Daoy (cell line): ENCODE results near the gene STON2. TPM values are rescaled to one million over a fixed set of nuclear protein-coding genes. Genes with fewer than 3 reads are reported as not detected.
A peak's percentile ranks its signal among the peaks of the same experiment; 100 is the strongest.
"Not testable (repeated sequence)": the region's sequence is repeated elsewhere in the genome, so short reads cannot be mapped to it uniquely, and the experiment has no call there.

Experiments used
- DNase-seq: peaks from one replicate; pipeline ENCODE4 v3.0.0-alpha.2; 2015; ENCODE audit warnings: low read depth
- total RNA-seq: library from RNA; depleted of rRNA; stranded (reverse); fragments of >200 nt; shearing (Covaris generic); gene quantifications from 2 replicates; pipeline ENCODE4 v1.2.3, GENCODE V29; 2014; rRNA removed

The STON2 gene, protein sequence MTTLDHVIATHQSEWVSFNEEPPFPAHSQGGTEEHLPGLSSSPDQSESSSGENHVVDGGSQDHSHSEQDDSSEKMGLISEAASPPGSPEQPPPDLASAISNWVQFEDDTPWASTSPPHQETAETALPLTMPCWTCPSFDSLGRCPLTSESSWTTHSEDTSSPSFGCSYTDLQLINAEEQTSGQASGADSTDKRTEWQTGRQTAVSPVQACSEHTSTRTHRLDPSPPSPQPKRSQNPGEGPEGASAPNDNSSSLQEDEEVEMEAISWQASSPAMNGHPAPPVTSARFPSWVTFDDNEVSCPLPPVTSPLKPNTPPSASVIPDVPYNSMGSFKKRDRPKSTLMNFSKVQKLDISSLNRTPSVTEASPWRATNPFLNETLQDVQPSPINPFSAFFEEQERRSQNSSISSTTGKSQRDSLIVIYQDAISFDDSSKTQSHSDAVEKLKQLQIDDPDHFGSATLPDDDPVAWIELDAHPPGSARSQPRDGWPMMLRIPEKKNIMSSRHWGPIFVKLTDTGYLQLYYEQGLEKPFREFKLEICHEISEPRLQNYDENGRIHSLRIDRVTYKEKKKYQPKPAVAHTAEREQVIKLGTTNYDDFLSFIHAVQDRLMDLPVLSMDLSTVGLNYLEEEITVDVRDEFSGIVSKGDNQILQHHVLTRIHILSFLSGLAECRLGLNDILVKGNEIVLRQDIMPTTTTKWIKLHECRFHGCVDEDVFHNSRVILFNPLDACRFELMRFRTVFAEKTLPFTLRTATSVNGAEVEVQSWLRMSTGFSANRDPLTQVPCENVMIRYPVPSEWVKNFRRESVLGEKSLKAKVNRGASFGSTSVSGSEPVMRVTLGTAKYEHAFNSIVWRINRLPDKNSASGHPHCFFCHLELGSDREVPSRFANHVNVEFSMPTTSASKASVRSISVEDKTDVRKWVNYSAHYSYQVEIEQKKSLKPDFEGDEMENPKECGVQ
- 7.8 and 10.5 TPM in 2 replicates for total RNA-seq

DNA sequence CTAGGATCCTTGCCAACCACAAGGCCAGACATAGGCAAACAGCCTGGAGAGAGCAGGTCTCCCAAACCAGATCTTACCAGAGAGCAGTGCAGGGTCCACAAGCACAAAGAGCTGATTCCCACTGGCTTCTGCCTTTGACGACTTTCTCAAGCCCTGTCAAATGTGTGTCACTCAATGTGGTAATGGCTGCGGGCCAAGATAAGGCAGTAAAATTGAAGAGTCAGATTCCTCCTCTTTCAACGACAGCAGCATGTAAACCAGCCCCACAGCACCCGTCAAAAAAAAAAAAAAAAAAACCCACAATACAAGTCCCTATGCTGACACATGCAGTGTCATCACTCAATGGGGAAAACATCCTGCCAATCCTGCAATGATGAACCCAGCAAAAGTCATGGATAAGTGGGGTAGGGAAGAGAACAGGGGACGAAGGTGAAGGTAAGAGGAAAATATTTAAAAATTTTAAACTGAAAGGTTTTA lies at the start of gene STON2:
STON2 (minus strand) TSS at position 123 of the 477 bp plus-strand sequence. CDS start 1,942 bp downstream, outside the sequence.
- peak; percentile 92 for DNase-seq

DNA sequence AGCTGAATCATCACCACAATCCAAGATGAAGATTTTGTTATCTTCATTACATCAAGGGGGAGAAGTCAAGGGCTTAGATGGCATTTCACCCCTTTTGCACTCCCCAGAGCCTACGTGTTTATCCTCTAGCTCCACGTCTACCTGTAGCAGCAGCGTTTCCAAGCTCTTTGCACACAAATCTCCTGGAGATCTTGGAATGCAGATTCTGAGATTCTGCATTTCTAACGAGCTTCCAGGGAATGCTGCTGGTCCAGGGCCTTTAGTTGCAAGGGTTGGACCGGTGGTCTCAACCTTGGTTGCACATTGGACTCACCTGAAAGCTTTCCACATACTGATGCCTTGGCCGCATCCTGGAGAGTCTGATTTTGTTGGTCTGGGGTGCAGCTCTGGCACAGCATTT lies 49.5 kb upstream of the STON2 start:
- no peak for DNase-seq

DNA sequence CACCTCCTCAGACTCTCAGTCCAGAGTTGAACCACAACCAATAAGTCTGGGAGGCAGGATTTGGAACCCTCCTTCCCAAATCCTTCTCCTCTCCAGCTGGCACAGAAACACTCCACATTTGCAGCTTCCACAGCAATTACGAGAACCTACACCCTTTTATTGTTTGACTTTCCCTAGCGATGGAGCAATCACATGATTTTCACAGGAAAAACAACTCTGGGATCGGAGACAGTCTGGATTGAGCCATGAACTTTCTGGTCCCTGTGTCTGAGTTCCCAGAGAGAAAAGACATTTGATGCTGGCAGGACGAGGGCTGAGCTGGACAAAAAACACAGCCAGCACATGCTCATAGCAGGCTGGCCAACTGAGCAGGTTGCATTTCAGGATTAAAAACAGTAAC lies 49.0 kb upstream of the STON2 start:
- no peak for DNase-seq

DNA sequence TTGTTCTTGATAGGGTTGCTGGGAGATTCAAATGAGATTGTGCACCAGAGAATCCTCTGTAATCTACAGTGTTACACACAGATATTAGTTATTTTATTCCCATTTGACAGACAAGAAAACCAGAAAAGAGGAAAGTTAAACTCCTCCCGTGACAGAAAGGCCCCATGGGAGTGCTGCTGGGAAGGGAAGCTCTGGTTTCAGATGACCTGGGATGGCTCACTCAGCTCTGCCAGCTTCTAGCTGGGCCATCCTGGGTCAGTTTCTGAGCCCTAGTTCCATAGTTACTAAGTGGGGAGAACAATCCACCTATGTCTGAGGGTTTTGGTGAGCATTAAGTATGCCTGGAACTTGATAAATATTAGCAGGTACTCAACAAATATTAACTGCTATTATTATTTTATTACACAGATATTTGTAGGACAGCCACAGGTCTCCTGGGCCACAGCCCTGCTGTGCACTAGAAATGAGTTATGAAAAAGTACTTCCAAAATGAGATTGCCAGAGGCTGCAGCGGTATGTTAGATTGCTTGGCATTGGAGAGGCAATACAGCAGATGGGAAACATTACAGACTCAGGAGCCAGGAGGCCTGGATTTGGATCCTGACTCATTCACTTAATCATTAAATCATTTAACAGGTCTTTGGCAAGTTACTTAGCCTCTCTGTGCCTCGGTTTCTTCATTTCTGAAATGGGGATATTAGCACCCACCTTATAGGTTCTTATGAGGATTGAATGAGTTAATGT lies 47.1 kb upstream of the STON2 start:
- DNase-seq: no peak

DNA sequence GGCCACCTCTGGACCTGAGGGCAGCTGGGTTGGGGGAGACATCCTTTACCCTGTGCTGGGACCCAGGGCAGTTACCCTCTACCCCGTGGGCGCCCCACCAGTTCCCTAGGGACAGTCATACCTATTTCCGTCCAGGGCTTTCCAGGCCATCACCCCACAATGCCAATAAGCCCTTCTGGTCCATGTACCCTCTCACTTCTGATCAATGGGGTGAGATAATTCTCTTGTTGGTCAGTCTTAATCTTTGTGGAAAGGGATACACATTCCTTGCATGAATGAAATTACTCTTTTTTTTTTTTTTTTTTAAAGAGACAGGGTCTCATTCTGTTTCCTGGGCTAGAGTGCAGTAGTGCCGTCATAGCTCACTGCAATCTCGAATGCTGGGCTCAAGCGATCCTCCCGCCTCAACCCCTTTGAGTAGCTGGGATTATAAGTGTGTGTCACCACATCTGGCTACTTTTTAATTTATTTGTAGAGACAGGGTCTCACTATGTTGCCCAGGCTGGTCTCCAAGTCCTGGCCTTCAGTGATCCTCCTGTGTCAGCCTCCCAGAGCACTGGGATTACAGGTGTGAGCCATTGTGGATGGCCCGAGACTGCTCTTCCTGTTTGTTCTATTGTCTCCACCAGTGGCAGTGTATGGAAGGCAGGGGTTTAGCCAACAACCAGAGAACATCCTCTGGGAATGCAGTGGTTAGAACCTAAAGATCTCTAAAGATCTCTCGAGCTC lies 46.3 kb upstream of the STON2 start:
- DNase-seq: no peak

DNA sequence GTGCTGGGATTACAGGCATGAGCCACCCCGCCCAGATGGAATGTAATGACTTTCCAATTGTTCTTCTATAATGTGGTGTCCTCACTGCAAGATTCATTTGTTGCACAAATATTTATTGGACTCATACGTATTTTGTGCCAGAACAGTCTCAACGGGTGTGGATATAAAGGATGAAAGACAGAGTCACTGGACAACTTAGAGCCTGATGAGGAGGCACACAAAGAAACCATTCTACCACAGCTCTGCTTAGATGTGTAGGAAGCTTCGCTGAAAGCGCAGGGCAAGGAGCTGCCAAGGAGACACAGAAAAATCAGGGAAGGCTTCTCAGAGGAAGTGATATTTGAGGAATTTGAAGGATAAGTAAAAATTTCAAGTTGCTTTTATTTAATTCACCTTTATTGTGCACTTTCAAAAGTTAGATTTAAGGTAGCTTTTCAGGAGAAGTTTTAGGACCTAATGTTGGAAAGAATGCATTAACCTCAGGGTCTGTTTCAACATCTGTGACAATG lies 41.6 kb upstream of the STON2 start:
- no peak for DNase-seq

DNA sequence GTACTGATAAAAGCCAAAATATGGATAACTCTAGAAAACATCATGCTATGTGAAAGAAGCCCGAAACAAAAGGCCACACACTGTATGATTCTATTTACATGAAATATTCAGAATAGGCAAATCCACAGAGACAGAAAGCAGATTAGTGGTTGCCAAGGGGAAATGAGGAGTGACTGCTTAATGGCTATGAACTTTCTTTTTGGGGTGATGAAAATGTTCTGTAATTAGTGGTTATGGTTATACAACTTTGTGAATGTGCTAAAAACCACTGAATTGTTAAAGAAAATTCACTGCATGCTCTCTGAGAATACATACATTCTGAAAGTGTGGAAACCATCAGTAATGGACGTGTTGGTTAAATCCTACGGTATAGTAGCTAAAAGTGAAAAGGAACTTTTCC lies 39.9 kb upstream of the STON2 start:
- DNase-seq: no peak

DNA sequence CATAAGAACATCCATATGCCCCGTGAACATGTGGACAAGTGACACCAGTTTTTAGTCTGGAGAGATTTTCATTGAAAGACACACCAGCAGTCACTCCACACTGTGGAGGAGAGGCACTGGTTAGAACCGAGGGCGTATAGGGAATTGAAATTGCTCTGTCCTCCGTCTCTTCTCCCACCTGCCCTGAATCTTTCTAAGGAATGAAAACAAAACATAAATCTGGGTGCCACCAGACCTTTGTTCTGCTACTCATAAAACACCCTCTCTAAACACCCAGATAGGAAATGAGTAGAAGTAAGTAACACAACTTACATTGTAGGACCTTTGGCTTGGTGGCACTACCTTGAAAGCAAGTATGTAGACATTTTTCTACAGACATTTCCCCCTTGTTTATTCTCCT lies 37.1 kb upstream of the STON2 start:
- DNase-seq: no peak

DNA sequence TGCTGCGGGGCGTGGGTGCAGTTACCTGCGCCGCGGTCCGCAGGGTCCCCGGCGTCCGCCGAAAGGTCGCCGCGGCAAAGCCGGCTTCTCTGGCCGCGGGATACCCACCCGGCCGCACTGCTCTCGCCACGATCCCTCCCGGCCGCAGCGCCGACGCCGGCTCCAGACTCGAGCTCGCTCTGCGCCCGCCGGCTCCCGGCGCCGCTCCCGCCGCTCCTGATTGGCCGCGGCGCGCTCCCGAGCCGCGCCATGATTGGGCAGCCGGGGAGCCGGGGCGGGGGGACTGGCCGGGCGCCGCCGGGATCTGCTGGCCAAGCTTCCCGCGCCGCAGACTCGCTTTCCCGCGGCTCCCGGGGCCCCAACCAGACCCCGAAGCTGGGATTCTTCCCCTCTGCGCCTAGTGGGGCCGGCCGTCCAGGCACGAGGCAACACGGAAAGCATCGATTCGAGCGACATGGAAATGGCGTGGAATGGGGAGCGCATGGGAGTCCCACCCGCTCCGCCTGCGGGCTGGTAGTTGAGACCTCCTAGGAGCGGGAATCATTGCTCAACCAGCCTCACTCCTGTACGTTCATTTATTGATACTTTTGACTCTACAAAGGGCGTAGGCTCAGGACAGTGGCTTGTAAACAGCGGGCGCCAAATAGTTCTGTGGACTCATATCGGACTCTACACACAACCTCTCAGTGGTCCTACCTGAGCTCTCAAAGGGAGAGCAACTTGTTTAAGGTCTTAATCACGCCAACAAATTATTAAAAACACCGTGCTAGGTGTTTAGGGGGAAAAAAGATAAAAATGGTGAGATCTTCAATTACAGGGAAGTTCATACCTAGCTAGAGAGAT lies 36.4 kb upstream of the STON2 start:
- DNase-seq: peak; percentile 92

DNA sequence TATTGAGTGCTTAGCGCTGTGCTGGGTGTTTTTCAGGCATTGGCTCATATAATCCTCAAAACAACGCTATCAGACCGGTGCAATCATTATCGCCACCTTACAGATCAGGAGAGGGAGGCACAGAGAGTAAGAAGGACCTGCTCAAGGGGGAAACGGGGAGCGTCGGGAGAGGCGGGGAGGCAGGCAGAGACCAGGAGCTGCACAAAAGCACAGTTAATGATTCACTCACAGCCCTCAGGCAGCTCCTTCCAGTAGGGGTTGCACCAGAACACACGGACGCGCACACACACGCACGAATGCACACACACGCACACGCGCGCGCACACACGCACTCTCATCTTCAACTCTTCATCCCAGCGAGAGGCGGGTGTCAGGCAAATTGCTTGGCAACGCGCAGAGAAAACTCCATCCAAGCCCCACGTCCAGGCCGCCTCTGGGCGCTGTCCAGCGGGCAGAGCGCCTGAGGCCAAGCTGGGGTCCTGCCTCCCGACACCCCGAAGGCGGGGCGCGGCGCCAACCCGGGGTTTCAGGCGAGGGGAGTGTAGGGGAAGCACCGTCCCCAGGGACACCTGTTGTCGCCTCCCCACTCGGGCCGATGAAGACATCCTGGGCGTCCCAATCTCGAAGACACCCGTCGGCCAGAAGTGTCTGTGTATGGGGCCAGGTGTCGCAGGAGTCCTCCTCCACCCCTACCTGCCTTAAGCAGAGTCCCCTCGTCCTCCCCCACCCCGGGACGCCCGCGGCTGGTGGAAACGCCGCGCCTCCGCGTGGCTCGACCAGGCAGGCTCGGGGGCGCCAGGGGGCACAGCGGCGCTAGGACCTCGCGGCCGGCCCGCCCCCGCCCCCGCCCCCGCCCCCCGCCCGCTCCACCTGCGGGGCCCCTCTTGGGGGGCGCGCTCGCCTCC lies 35.5 kb upstream of the STON2 start:
- peak; percentile 62 for DNase-seq

DNA sequence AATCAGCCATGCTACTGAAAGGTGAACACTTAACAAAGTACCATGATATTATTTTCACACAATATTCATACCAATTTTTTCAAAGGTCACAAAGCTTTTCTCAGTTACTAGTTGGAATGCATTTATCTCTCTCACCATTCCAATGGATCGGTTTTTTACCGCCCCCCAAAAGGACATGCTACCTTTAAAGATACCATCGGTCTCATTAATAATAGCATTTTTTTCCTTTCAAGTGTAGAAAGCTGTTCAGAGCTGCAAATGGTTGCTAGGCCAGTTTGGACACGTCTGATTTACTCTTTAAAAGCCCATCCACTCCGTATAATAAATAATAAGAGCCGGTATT lies 34.9 kb upstream of the STON2 start:
- DNase-seq: no peak

DNA sequence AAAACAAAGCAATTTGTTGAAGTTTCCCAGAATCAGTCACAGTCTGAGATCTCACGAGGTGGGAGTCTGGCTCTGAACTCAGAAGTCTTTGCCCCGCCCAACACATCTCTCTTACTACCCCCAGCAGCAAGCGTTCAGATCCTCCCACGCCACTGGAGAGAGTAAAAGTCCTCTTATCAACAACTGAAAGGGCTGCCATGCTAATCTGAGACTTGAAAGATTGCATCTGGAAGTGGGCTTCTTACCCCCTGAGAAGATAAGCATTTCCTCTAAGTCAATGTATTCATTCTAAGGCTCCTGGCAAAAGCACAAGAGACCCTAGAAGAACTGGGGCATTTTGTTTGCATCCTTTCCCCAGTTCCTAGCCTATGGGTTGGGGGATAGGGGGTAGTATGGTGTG lies 34.1 kb upstream of the STON2 start:
- DNase-seq: no peak

DNA sequence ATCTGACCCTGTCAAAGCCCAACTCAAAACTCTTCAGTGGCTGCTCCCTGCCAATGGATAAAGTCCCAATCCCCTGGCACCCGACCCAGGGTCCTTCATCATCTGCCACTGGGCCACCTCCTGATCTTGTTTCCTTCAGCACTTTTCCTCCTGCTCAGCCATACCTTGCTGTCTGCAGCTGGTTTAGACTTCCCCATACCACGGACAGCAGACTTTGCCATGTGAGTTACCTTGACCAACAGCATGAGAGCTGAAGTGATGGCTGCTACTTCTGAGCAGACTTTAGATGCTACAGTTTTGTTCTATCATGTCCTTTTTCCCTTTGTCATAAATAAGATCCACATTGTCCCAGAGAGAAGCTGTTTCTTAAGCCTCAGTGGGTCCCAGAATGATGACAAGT lies 33.3 kb upstream of the STON2 start:
- no peak for DNase-seq

DNA sequence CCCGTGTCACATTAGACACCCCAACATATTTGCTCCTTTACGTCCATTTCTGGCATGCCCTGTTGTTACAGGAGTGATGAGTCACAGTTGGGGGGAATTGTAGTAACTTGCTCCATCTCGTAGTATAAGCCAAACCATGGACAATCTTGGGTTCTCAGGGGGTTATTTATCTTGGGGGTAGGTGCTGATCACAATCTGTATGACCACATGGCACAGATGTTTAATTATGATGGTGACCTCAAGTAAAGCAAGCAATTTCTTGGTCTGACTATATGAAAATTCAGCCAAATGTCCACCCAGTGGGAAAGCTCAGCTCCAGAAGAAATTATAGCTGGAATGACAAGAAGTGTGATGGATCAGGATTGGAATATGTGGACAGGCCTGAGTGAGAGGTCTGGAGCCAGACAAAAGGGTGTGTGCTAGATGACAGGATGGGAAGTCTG lies 32.1 kb upstream of the STON2 start:
- peak; percentile 46 for DNase-seq

DNA sequence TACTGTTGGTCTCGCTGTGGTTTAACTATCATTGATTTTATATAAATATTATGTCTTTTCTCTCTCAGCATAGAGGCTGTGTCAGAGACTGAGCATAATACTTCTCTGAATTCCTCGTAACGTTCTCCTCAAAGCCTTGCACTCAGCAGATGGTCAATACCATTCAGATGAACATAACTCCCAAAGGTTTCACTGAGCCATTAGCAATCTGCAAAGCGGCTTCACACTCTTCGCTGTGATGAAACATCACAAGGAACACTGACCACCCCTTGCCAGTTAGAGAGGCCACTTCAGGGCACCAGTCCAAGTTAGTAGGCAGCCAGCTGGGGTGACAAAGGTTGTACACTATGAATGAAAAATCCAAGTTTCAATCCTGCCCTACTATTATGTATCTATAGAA lies 30.1 kb upstream of the STON2 start:
- no peak for DNase-seq

DNA sequence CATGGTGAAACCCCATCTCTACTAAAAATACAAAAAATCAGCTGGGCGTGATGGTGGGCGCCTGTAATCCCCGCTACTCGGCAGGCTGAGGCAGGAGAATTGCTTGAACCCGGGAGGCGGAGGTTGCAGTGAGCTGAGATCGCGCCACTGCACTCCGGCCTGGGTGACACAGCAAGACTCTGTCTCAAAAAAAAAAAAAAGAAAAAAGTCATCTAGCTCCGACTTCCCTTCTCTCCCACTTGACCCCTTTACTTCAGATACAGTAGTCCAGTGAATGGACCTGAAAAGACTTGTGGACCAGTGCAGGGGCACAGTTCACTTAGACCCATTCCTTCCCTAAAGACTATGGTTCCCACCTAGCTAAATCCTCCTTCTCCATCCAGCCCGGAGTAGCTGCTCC lies 29.6 kb upstream of the STON2 start:
- not testable (repeated sequence) for DNase-seq

DNA sequence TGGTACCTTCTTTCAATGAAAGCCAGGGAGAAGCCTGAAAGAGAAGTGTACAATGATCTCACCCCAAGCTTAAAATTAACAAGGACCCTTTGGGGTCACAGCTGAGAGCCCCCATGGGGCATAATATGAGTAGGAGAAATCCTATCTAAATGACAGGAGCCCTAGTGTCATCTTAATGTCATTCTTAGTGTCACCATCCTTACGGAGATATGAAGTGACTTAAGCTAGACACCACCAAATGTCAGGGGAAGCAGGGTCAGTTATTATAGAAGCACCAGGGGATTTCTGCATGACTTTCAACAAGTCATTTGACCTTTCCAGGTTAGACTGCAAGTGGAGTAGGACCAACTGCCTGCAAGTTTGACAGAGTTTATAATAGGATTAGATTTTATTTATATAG lies 28.9 kb upstream of the STON2 start:
- no peak for DNase-seq

DNA sequence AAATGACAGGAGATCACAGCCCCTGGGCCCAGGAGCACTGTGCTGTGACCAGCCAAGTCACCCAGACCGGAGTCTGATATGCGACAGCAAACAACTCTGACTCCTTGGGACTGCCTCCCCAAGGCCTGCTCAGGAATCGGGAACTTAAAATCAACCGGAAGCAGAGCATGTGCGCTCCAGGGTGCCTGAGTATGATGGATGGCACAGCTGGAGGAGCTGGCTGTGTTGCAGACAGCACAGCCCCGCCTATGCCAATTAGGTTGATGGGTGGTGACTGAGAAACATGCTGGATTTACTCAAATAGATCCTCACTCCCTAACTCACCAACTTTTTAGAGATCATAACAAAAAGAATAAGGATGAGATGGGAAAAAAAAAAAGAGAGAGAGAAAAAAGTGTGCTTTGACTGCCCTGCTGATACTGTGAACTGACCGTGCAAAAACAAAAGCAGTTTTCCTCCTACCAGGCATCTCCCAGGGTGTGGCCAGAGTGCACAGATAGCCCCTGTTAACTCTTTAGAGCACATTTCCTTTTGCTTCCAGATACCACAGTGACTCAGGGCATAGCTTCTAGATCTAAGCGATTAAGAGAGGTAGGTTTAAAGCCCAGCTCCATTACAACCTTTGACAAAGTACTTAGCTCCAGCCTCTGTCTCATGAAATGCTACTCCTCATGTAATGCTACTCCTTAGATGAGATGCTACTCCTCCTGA lies 27.4 kb upstream of the STON2 start:
- peak; percentile 61 for DNase-seq
